Measurements from ENCODE around the gene NSL1.
"Not testable (repeated sequence)": the region's sequence is repeated elsewhere in the genome, so short reads cannot be mapped to it uniquely, and the experiment has no call there.

The NSL1 gene

GRCh38 chr1:212716161-212716560 lies 75.4 kb downstream of the NSL1 start:
- no peak overlapping the region for H3K27ac ChIP-seq
- no peak for DNase-seq (ENCODE audit: low spot score)
- no peak for TF ChIP-seq CTCF (conservative IDR thresholded peaks at IDR 0.05; ENCODE audit: low read depth)
- CTCF ChIA-PET = no interaction called here
- POLR2A ChIA-PET (ENCODE audit: low non-redundant PET) = no interaction called here

- ChIA-PET POLR2A (ENCODE audit: low non-redundant PET) (no interaction called here), CTCF (no interaction called here)
- no peak overlapping the region for H3K27ac ChIP-seq
- no peak for DNase-seq (ENCODE audit: low spot score)
- no peak for TF ChIP-seq CTCF (conservative IDR thresholded peaks at IDR 0.05; ENCODE audit: low read depth)
Measured at GRCh38 chr1:212713465-212714136, 78.0 kb downstream of the NSL1 start.

- TF ChIP-seq CTCF (conservative IDR thresholded peaks at IDR 0.05; ENCODE audit: low read depth) = no peak
- ChIA-PET CTCF (no interaction called here), POLR2A (ENCODE audit: low non-redundant PET) (no interaction called here)
- DNase-seq (ENCODE audit: low spot score) = no peak
- no peak overlapping the region for H3K27ac ChIP-seq
Measured at GRCh38 chr1:212712451-212713303, 78.9 kb downstream of the NSL1 start.

GRCh38 chr1:212711974-212712373 lies 79.6 kb downstream of the NSL1 start:
- POLR2A ChIA-PET (ENCODE audit: low non-redundant PET); CTCF ChIA-PET; H3K27ac ChIP-seq; DNase-seq (ENCODE audit: low spot score): not testable (repeated sequence)

GRCh38 chr1:212710566-212710965 lies 81.0 kb downstream of the NSL1 start:
- POLR2A ChIA-PET (ENCODE audit: low non-redundant PET) = no interaction called here
- TF ChIP-seq CTCF (conservative IDR thresholded peaks at IDR 0.05; ENCODE audit: low read depth) = no peak
- CTCF ChIA-PET = no interaction called here
- no peak overlapping the region for H3K27ac ChIP-seq
- no peak for DNase-seq (ENCODE audit: low spot score)

GRCh38 chr1:212703991-212704564 lies 87.5 kb downstream of the NSL1 start:
- ChIA-PET POLR2A (ENCODE audit: low non-redundant PET) (no interaction called here), CTCF (no interaction called here)
- no peak for TF ChIP-seq CTCF (conservative IDR thresholded peaks at IDR 0.05; ENCODE audit: low read depth)
- DNase-seq (ENCODE audit: low spot score) = no peak
- no peak overlapping the region for H3K27ac ChIP-seq

GRCh38 chr1:212702672-212703071 lies 88.9 kb downstream of the NSL1 start:
- no peak for DNase-seq (ENCODE audit: low spot score)
- TF ChIP-seq CTCF (conservative IDR thresholded peaks at IDR 0.05; ENCODE audit: low read depth) = no peak
- CTCF ChIA-PET = no interaction called here
- H3K27ac ChIP-seq = no peak overlapping the region
- POLR2A ChIA-PET (ENCODE audit: low non-redundant PET) = no interaction called here

All from RWPE1 (cell line).